Tibial artery (tissue), 4 donors: Measurements from ENCODE around the gene SCARF2.

ENCODE experiments used
- DNase-seq, 2 donors: peaks; one replicate each; pipeline ENCODE4 v3.0.0-alpha.2; 2019
- H3K27ac ChIP-seq, 2 donors: fragments of 200-600 bp; sonication (generic) in 1 of 2; 1 replicate in 1 of 2; 2 replicates in 1 of 2; pipeline ENCODE4 v1.5.1; 2018 to 2019; ENCODE audit warnings: mild to moderate bottlenecking in 1 of 2
- H3K27me3 ChIP-seq, 2 donors: fragments of 200-600 bp; sonication (generic) in 1 of 2; one replicate each; pipeline versions ENCODE4 v1.5.1 to v1.6.0; 2016 to 2019
- H3K36me3 ChIP-seq, 3 donors: fragments of 200-600 bp; sonication (generic) in 2 of 3; one replicate each; pipeline ENCODE4 v1.5.1; 2016 to 2019; ENCODE audit warnings: mild to moderate bottlenecking in 2 of 3
- H3K4me1 ChIP-seq, 4 donors: fragments of 200-600 bp; sonication (generic) in 2 of 4; 1 replicate in 3 of 4; 2 replicates in 1 of 4; pipeline ENCODE4 v1.5.1; 2016 to 2019
- H3K4me3 ChIP-seq, 2 donors: fragments of 200-600 bp; sonication (generic) in 1 of 2; 1 replicate in 1 of 2; 2 replicates in 1 of 2; pipeline ENCODE4 v1.5.1; 2018 to 2019; ENCODE audit warnings: mild to moderate bottlenecking in 2 of 2
- H3K9me3 ChIP-seq, 3 donors: fragments of 200-600 bp; sonication (generic) in 1 of 3; one replicate each; pipeline ENCODE4 v1.5.1; 2016 to 2019
- CTCF ChIP-seq, 2 experiments: fragments of 200-600 bp in 1 of 2; fragments of 450-650 bp in 1 of 2; IDR thresholded peaks; one replicate each; pipeline ENCODE4 v1.5.1; 2017 to 2019; ENCODE audit warnings: antibody characterized with exemption in 2 of 2, mild to moderate bottlenecking in 1 of 2, moderate library complexity in 1 of 2
- intact Hi-C: fragments of 100-400 bp; cut with DNase I; formaldehyde crosslinking; loops from one replicate; pipeline ENCODE4 v1.15.0; 2023; ENCODE audit warnings: low total_unique reads

The SCARF2 gene

GRCh38 chr22:20439556-20439927 lies 1.9 kb upstream of the SCARF2 start:
- Histone ChIP-seq H3K4me3 (no peak overlapping the region), H3K9me3 (no peaks in the 10 kb centered on the region), H3K4me1 (peaks cover 0 to 43% (median 25%) of the 10 kb centered on the region in 4 donors), H3K36me3 (peaks cover 1 to 33% (median 6%) of the 10 kb centered on the region in 3 donors), H3K27ac (peak overlapping the region; percentile 94 to 96), H3K27me3 (no peaks in the 10 kb centered on the region)
- intact Hi-C loops = loop anchor here (5.0 kb wide), 1 partner anchor 58 kb away; the partner anchor contains the start of gene KLHL22
- no peak for TF ChIP-seq CTCF (IDR thresholded peaks at IDR 0.05)
- DNase-seq = peak in 1 of 2 donors; percentile 48

DNA sequence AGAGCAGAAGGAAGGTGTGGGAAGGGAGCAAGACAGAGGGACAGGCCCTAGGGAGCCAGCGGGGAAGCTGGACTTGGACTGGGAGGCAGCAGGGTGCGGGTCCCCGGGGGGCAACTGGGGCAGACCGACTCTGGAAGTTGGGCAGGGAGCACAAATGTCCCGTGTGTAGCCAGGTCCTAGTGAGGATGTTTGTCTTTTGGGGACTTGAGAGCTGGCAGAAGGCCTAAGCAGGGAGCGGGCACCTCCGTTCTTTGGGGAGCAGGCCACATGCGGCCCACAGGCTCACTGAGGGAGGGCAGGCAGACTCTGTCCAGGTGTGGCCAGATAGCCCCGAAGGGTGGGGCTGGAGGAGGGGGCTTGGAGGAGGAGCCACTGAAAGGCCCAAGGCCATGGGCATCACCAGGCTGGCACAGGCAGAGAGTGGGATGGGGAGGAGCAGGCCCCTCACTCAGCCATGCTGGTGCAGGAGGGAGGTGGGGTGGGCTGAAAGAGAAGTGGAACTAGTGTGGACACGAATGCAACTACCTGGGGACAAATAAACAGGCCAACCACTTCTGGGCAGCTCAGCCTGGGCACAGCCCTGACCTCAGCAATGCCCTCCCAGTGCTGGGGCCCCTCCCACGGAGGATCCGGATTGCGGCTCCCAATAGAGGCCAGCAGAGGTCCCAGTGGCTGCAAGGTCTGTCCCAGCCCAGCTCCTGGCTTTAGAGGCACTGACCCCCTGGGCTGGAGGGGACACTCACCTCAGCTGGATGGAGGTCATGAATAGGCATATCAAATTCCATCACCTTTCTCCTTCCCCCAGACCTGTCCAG lies 1.3 kb upstream of the SCARF2 start:
- H3K27me3 ChIP-seq = no peaks in the 10 kb centered on the region
- no peaks in the 10 kb centered on the region for H3K9me3 ChIP-seq
- peaks cover 0 to 46% (median 25%) of the 10 kb centered on the region in 4 donors for H3K4me1 ChIP-seq
- peaks cover 0 to 27% (median 0%) of the 10 kb centered on the region in 3 donors for H3K36me3 ChIP-seq
- intact Hi-C loops = loop anchor here (5.0 kb wide), 1 partner anchor 58 kb away; the partner anchor contains the start of gene KLHL22
- peak overlapping the region; percentile 78 to 89 for H3K4me3 ChIP-seq
- peak in 1 of 2 donors; percentile 78 for DNase-seq
- H3K27ac ChIP-seq = peak overlapping the region; percentile 94 to 96
- peak; percentile 25 to 34 for TF ChIP-seq CTCF (IDR thresholded peaks at IDR 0.05)

- Histone ChIP-seq H3K27ac (peak overlapping the region; percentile 94 to 96), H3K4me1 (peaks cover 0 to 46% (median 25%) of the 10 kb centered on the region in 4 donors), H3K9me3 (no peaks in the 10 kb centered on the region), H3K27me3 (no peaks in the 10 kb centered on the region), H3K36me3 (peaks cover 0 to 22% (median 0%) of the 10 kb centered on the region in 3 donors), H3K4me3 (peak overlapping the region; percentile 78 to 89)
- no peak for TF ChIP-seq CTCF (IDR thresholded peaks at IDR 0.05)
- DNase-seq = no peak
- intact Hi-C loops = loop anchor here (5.0 kb wide), 1 partner anchor 59 kb away; the partner anchor contains the start of gene KLHL22
Measured at GRCh38 chr22:20438427-20438677, 727 bp upstream of the SCARF2 start.

- Histone ChIP-seq H3K4me1 (peaks cover 0 to 46% (median 25%) of the 10 kb centered on the region in 4 donors), H3K9me3 (no peaks in the 10 kb centered on the region), H3K27me3 (no peaks in the 10 kb centered on the region), H3K27ac (peak overlapping the region; percentile 94 to 96), H3K4me3 (peak overlapping the region; percentile 78 to 89), H3K36me3 (peaks cover 0 to 8% (median 0%) of the 10 kb centered on the region in 3 donors)
- DNase-seq = peak in 1 of 2 donors; percentile 76
- intact Hi-C loops = loop anchor here (5.0 kb wide), 1 partner anchor 60 kb away; the partner anchor contains the start of gene KLHL22
- no peak for TF ChIP-seq CTCF (IDR thresholded peaks at IDR 0.05)
Measured at GRCh38 chr22:20436768-20437612, 635 bp downstream of the SCARF2 start.

- intact Hi-C loops = loop anchor here (5.0 kb wide), 1 partner anchor 61 kb away; the partner anchor contains the start of gene KLHL22
- Histone ChIP-seq H3K4me3 (peak overlapping the region; percentile 78 to 89), H3K27me3 (no peaks in the 10 kb centered on the region), H3K9me3 (no peaks in the 10 kb centered on the region), H3K4me1 (peaks cover 0 to 49% (median 25%) of the 10 kb centered on the region in 4 donors), H3K27ac (peak overlapping the region; percentile 94 to 96), H3K36me3 (peaks cover 0 to 1% (median 0%) of the 10 kb centered on the region in 3 donors)
- DNase-seq = peak in 1 of 2 donors; percentile 68
- TF ChIP-seq CTCF (IDR thresholded peaks at IDR 0.05) = no peak
Measured at GRCh38 chr22:20436307-20436767, 1.3 kb downstream of the SCARF2 start.
